ENCODE data around the gene TRAF2. TPM values are rescaled to one million over a fixed set of nuclear protein-coding genes. Genes with fewer than 3 reads are reported as not detected.

The TRAF2 gene
- total RNA-seq, 1 donor from 2014 or later = 5.3 TPM

DNA sequence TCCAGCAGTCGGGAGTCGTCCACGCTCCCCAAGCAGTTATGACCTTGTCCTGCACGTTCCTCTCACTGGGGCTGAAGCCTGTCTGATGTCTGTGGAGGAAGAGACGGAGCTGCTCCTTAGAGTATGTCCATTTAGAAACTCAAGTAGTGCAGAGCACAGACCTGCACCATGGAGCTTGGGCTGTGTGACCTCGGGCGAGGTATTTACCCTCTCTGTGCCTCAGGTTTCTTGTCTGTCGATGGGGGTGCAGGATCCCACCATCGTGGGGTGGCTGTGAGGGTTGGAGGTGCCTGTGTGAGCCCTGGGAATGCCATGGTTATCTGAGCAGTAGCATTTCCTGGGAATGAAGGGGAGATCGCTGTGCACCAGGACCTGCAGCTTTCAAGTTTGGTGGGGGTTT, 14.2 kb downstream of the TRAF2 start:
- peaks cover 10% of the 10 kb centered on the region for H3K36me3 ChIP-seq (ENCODE audit: control insufficient read depth, insufficient read depth, low read length)
- no peak for TF ChIP-seq CTCF (IDR thresholded peaks at IDR 0.05; ENCODE audit: insufficient read depth, low read length, severe bottlenecking)
- DNase-seq (ENCODE audit: low read depth) (no peak), FAIRE-seq (no peak)
- H3K4me3 ChIP-seq (ENCODE audit: low read depth, low read length) = no peak overlapping the region
- H3K27me3 ChIP-seq (ENCODE audit: control insufficient read depth, insufficient read depth, low read length) = no peaks in the 10 kb centered on the region

DNA sequence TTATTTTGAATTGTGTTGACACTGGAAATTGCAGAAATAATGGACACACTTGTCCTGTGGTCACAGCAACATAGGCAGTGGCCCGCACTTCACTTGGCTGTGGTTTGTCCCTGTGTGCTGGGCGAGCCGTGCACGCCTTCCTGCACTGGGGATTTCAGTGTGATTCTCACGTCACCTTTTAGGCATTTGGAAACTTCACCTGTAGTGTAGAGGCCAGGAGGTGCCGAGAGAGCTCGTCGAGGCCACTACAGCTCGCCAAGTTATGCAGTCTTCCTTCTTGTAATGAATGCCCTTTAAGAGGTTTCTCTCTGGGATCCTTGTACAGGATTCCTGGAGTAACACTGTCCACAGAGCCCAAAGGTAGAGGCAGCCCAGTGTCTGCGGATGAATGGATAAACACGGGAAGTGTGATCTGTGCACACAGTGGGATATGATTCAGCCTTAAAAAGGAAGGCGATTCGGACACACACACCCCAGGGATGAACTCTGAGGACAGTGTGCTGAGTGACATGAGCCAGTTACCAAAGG, 14.7 kb downstream of the TRAF2 start:
- TF ChIP-seq CTCF (IDR thresholded peaks at IDR 0.05; ENCODE audit: insufficient read depth, low read length, severe bottlenecking) = no peak
- Histone ChIP-seq H3K4me3 (ENCODE audit: low read depth, low read length) (no peak overlapping the region), H3K27me3 (ENCODE audit: control insufficient read depth, insufficient read depth, low read length) (no peaks in the 10 kb centered on the region), H3K36me3 (ENCODE audit: control insufficient read depth, insufficient read depth, low read length) (peaks cover 10% of the 10 kb centered on the region)
- no peak for FAIRE-seq
- peak; percentile 66 for DNase-seq (ENCODE audit: low read depth)

- Histone ChIP-seq H3K4me3 (ENCODE audit: low read depth, low read length) (no peak overlapping the region), H3K27me3 (ENCODE audit: control insufficient read depth, insufficient read depth, low read length) (no peaks in the 10 kb centered on the region), H3K36me3 (ENCODE audit: control insufficient read depth, insufficient read depth, low read length) (peaks cover 11% of the 10 kb centered on the region)
- peak; percentile 91 for DNase-seq (ENCODE audit: low read depth)
- no peak for TF ChIP-seq CTCF (IDR thresholded peaks at IDR 0.05; ENCODE audit: insufficient read depth, low read length, severe bottlenecking)
- FAIRE-seq = peak; percentile 58
Measured at GRCh38 chr9:136901516-136902258, 15.4 kb downstream of the TRAF2 start.

- no peak for TF ChIP-seq CTCF (IDR thresholded peaks at IDR 0.05; ENCODE audit: insufficient read depth, low read length, severe bottlenecking)
- H3K36me3 ChIP-seq (ENCODE audit: control insufficient read depth, insufficient read depth, low read length) = peaks cover 14% of the 10 kb centered on the region
- DNase-seq (ENCODE audit: low read depth) = peak; percentile 77
Measured at GRCh38 chr9:136902259-136902821, 16.0 kb downstream of the TRAF2 start.

DNA sequence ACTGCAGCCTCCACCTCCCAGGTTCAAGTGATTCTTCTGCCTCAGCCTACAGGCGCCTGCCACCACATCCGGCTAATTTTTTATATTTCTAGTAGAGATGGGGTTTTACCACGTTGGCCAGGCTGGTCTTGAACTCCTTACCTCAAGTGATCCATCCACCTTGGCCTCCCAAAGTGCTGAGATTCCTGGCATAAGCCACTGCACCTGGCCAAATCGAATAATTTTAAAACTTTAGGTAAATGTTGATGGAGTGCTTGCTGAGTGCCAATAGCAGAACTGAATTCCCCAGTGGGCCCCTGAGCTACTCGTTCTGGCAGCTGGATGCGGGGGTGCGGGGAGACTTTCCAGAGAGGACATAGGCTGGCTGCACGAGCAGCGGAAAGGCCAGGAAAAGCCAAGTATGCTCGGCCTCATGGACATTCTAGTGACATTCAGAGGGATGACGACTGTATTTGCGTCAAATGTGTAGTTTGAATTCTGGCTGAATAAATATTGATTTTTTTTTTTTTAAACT, 16.8 kb downstream of the TRAF2 start:
- TF ChIP-seq CTCF (IDR thresholded peaks at IDR 0.05; ENCODE audit: insufficient read depth, low read length, severe bottlenecking) = no peak
- Histone ChIP-seq H3K4me3 (ENCODE audit: low read depth, low read length) (no peak overlapping the region), H3K36me3 (ENCODE audit: control insufficient read depth, insufficient read depth, low read length) (peaks cover 20% of the 10 kb centered on the region), H3K27me3 (ENCODE audit: control insufficient read depth, insufficient read depth, low read length) (no peaks in the 10 kb centered on the region)
- DNase-seq (ENCODE audit: low read depth) (no peak), FAIRE-seq (no peak)

More at GRCh38 chr9:136902259-136902821, 16.0 kb downstream of the TRAF2 start:
- no peaks in the 10 kb centered on the region for H3K27me3 ChIP-seq (ENCODE audit: control insufficient read depth, insufficient read depth, low read length)
- no peak for FAIRE-seq
- H3K4me3 ChIP-seq (ENCODE audit: low read depth, low read length) = no peak overlapping the region
